Endothelial cell of umbilical vein (primary cell): ENCODE measurements around the gene SIGLEC15. TPM values are rescaled to one million over a fixed set of nuclear protein-coding genes. Genes with fewer than 3 reads are reported as not detected.

Experiments
- BruUV-seq: library from RNA; stranded (reverse); fragments of 400-500 nt; replicated peaks from 2 replicates; lab custom pipeline; 2021; lab: Mats Ljungman, UMichigan
- CTCF ChIA-PET: fragments of 300-600, 350-600 bp; sonication (Branson Sonifier 250); formaldehyde crosslinking; loops from one replicate; lab custom pipeline; 2021; ENCODE audit warnings: antibody characterized with exemption, inconsistent platforms; lab: Charles Lee
- POLR2A ChIA-PET: fragments of 300-600, 350-600 bp; sonication (Branson Sonifier 250); formaldehyde crosslinking; loops from one replicate; lab custom pipeline; 2021; ENCODE audit warnings: antibody characterized with exemption, inconsistent platforms; lab: Charles Lee
- DNase-seq: peaks from one replicate; pipeline ENCODE4 v3.0.0-alpha.2; 2011; ENCODE audit warnings: low read depth, low spot score
- FAIRE-seq: peaks from 2 replicates; lab custom pipeline; 2011; peaks lifted over from hg19 to GRCh38; lab: Jason Lieb, UNC
- H2AFZ ChIP-seq: 2 replicates; pipeline ENCODE4 v1.6.0; 2012; ENCODE audit warnings: low read depth, low read length, control low read depth, inconsistent platforms
- H3K27ac ChIP-seq: 2 replicates; pipeline ENCODE4 v1.5.1; 2011; ENCODE audit warnings: low read depth, mild to moderate bottlenecking, control low read depth, low read length, moderate library complexity; ENCODE audit not compliant: insufficient read depth
- H3K27me3 ChIP-seq, 2 experiments: 2 replicates each; pipeline versions ENCODE4 v1.6.0 to v1.6.1; 2011; ENCODE audit warnings: low read length in 2 of 2, mixed read lengths in 1 of 2; ENCODE audit not compliant: control insufficient read depth in 2 of 2, insufficient read depth in 2 of 2
- H3K36me3 ChIP-seq, 2 experiments: 2 replicates in 1 of 2; 3 replicates in 1 of 2; pipeline ENCODE4 v1.5.1; 2011; ENCODE audit warnings: low read length in 2 of 2, mild to moderate bottlenecking in 1 of 2, moderate library complexity in 1 of 2; ENCODE audit not compliant: control insufficient read depth in 2 of 2, insufficient read depth in 2 of 2; ENCODE audit errors: extremely low read depth in 1 of 2
- H3K4me1 ChIP-seq: 3 replicates; pipeline ENCODE4 v1.5.1; 2011; ENCODE audit warnings: mild to moderate bottlenecking, low read length; ENCODE audit not compliant: control insufficient read depth, insufficient read depth; ENCODE audit errors: extremely low read depth
- H3K4me2 ChIP-seq: 2 replicates; pipeline ENCODE4 v1.6.1; 2011; ENCODE audit warnings: low read length, control low read depth, mixed read lengths; ENCODE audit not compliant: insufficient read depth
- H3K4me3 ChIP-seq, 3 experiments: fragments of 200-600 bp in 1 of 3; sonication (generic), shearing (Covaris generic) in 1 of 3; replicated peaks in 1 of 3; 2 replicates each; pipeline ENCODE4 v1.5.1; 2011 to 2016; ENCODE audit warnings: control low read depth in 3 of 3, low read length in 3 of 3, mild to moderate bottlenecking in 2 of 3, inconsistent platforms in 1 of 3, low read depth in 1 of 3, moderate library complexity in 1 of 3; ENCODE audit not compliant: insufficient read depth in 1 of 3
- H3K79me2 ChIP-seq: 2 replicates; pipeline ENCODE4 v1.6.0; 2012; ENCODE audit warnings: low read length, inconsistent platforms; ENCODE audit not compliant: control insufficient read depth, insufficient read depth
- H3K9ac ChIP-seq: replicated peaks from 2 replicates; pipeline ENCODE3; 2011; ENCODE audit warnings: low read length, control low read depth; ENCODE audit not compliant: insufficient read depth; ENCODE audit errors: extremely low read depth
- H3K9me1 ChIP-seq: replicated peaks from 3 replicates; pipeline ENCODE4 v1.6.0; 2011; ENCODE audit warnings: mild to moderate bottlenecking, low read length; ENCODE audit not compliant: control insufficient read depth, insufficient read depth; ENCODE audit errors: extremely low read depth
- H3K9me3 ChIP-seq: replicated peaks from 2 replicates; pipeline ENCODE4 v1.5.1; 2012; ENCODE audit warnings: low read length, inconsistent platforms; ENCODE audit not compliant: control insufficient read depth, insufficient read depth
- H4K20me1 ChIP-seq: replicated peaks from 2 replicates; pipeline ENCODE3; 2011; ENCODE audit warnings: mild to moderate bottlenecking, low read length; ENCODE audit not compliant: control insufficient read depth, insufficient read depth; ENCODE audit errors: extremely low read depth
- EZH2 ChIP-seq: IDR thresholded peaks from 2 replicates; pipeline ENCODE4 v1.6.1; 2012; ENCODE audit warnings: borderline replicate concordance, low read depth, mild to moderate bottlenecking, moderate library complexity, low read length, inconsistent platforms; ENCODE audit not compliant: severe bottlenecking
- FOS ChIP-seq: IDR thresholded peaks from 2 replicates; pipeline ENCODE4 v1.6.1; 2011; ENCODE audit warnings: mild to moderate bottlenecking, low read length, moderate library complexity, borderline replicate concordance; ENCODE audit not compliant: insufficient read depth
- GATA2 ChIP-seq: IDR thresholded peaks from 2 replicates; pipeline ENCODE4 v1.7.0; 2011; ENCODE audit warnings: low read depth, mild to moderate bottlenecking, moderate library complexity, mixed read lengths, low read length; ENCODE audit not compliant: insufficient read length, insufficient read depth
- JUN ChIP-seq: IDR thresholded peaks from 2 replicates; pipeline ENCODE4 v1.6.1; 2011; ENCODE audit warnings: borderline replicate concordance, low read depth; ENCODE audit not compliant: insufficient read length, insufficient read depth
- MYC ChIP-seq: IDR thresholded peaks from one replicate; pipeline ENCODE4 v1.6.1; 2011; ENCODE audit warnings: mild to moderate bottlenecking, low read depth, low read length
- POLR2A ChIP-seq: IDR thresholded peaks from 2 replicates; pipeline ENCODE4 v1.6.1; 2012; ENCODE audit warnings: low read depth, mild to moderate bottlenecking, control low read depth, low read length
- POLR2AphosphoS5 ChIP-seq: IDR thresholded peaks from 2 replicates; pipeline ENCODE4 v1.6.1; 2012; ENCODE audit warnings: low read depth, mild to moderate bottlenecking, control low read depth, low read length, moderate library complexity; ENCODE audit not compliant: insufficient read depth
- dilution Hi-C: fragments of 300-500 bp; cut with MboI; formaldehyde crosslinking; loops from one replicate; pipeline ENCODE4 v1.15.0; 2019; ENCODE audit warnings: low sequenced_read_pairs; ENCODE audit not compliant: extremely low pct_ligation_motif_present
- intact Hi-C: fragments of 100-400 bp; cut with micrococcal nuclease; formaldehyde crosslinking; loops from one replicate; pipeline ENCODE4 v1.10.0; 2022
- polyA plus RNA-seq, 4 experiments: library from polyadenylated mRNA; depleted of rRNA in 3 of 4; stranded (reverse) in 3 of 4; unstranded in 1 of 4; fragments of >200 nt; gene quantifications; 2 replicates each; pipeline versions ENCODE4 v1.2.1 to v1.2.3, GENCODE V29; 2011 to 2012; ENCODE audit warnings: missing spikeins in 1 of 4
- total RNA-seq: library from RNA; stranded (reverse); gene quantifications from 2 replicates; pipeline ENCODE4 v1.2.3, GENCODE V29; 2021
- TF ChIP-seq, protein P1 (sequence below), 2 donors: IDR thresholded peaks; 1 replicate in 1 of 2; 2 replicates in 1 of 2; pipeline ENCODE4 v1.5.1; 2011; ENCODE audit warnings: low read length in 2 of 2, mild to moderate bottlenecking in 2 of 2, moderate library complexity in 2 of 2, control low read depth in 1 of 2, inconsistent platforms in 1 of 2, low read depth in 1 of 2; ENCODE audit not compliant: insufficient read depth in 1 of 2; ENCODE audit errors: extremely low read depth in 1 of 2

The SIGLEC15 gene
- total and polyA plus RNA-seq, 2 donors (not counting 3 experiments of a cell fraction or from before 2014, with no cell fraction given): not detected

DNA sequence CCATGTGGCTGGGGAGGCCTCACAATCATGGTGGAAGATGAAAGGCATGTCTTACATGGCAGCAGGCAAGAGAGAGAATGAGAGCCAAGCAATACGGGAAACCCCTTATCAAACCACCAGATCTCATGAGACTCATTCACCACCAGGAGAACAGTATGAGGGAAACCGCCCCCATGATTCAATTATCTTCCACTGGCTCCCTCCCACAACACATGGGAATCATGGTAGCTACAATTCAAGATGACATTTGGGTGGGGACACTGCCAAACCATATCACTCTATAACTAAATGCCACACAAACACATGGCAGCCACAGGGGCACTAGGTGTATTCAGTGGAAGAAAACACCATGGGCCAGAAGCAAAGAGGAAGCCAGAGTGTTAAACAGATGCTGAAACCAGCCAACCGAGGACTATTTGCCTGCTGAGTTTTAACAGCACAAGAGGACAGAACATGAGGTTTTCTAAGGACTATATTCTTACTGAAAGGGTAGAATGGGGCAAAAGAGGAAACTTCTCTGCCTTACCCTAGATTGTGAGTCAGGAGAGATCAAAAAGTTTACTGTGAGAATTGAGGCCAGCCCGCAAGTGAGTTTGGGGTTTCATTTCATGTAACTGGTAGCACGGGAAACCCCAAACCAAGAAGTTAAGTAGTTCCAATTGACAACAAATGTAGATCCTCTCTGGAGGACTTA lies 49.2 kb downstream of the SIGLEC15 start:
- no peak for DNase-seq
- ChIA-PET CTCF (no interaction called here), POLR2A (no interaction called here)
- H3K9ac ChIP-seq: no peak overlapping the region
- H3K4me3 ChIP-seq: no peak overlapping the region
- H3K79me2 ChIP-seq: no peaks in the 10 kb centered on the region
- dilution Hi-C loops: no loop called here
- H2AFZ ChIP-seq: no peak overlapping the region
- no peak overlapping the region for H3K4me2 ChIP-seq
- no peaks in the 10 kb centered on the region for H4K20me1 ChIP-seq
- no peaks in the 10 kb centered on the region for H3K4me1 ChIP-seq
- no peak for FAIRE-seq
- no peaks in the 10 kb centered on the region for H3K9me1 ChIP-seq
- no peaks in the 10 kb centered on the region for H3K9me3 ChIP-seq
- peaks cover 5 to 6% of the 10 kb centered on the region in 2 experiments for H3K36me3 ChIP-seq
- H3K27me3 ChIP-seq: no peaks in the 10 kb centered on the region
- intact Hi-C loops: no loop called here
- TF ChIP-seq POLR2AphosphoS5 (no peak), POLR2A (no peak), GATA2 (no peak), JUN (no peak), FOS (no peak), MYC (no peak), EZH2 (no peak)
- TF ChIP-seq, protein P1, sequence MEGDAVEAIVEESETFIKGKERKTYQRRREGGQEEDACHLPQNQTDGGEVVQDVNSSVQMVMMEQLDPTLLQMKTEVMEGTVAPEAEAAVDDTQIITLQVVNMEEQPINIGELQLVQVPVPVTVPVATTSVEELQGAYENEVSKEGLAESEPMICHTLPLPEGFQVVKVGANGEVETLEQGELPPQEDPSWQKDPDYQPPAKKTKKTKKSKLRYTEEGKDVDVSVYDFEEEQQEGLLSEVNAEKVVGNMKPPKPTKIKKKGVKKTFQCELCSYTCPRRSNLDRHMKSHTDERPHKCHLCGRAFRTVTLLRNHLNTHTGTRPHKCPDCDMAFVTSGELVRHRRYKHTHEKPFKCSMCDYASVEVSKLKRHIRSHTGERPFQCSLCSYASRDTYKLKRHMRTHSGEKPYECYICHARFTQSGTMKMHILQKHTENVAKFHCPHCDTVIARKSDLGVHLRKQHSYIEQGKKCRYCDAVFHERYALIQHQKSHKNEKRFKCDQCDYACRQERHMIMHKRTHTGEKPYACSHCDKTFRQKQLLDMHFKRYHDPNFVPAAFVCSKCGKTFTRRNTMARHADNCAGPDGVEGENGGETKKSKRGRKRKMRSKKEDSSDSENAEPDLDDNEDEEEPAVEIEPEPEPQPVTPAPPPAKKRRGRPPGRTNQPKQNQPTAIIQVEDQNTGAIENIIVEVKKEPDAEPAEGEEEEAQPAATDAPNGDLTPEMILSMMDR (IDR thresholded peaks at IDR 0.05; ENCODE audit: extremely low read depth in 1 of 2, insufficient read depth in 1 of 2, low read depth in 1 of 2, low read length in 2 of 2): no peak
- H3K27ac ChIP-seq: no peak overlapping the region
- BruUV-seq: no TSS peak
